WTC11 (cell line): ENCODE measurements around the gene COL4A2. TPM values are rescaled to one million over a fixed set of nuclear protein-coding genes. Genes with fewer than 3 reads are reported as not detected.

Experiments
- ATAC-seq: fragments of 200-7000 bp; cut with Tn5 transposase; 2 replicates; pipeline ENCODE4 v1.10.0; 2021; ENCODE audit warnings: mild to moderate bottlenecking, moderate library complexity
- CTCF ChIA-PET: fragments of 300-600 bp; sonication (Branson Sonifier 250); formaldehyde crosslinking; loops from one replicate; lab custom pipeline; 2021; ENCODE audit warnings: antibody characterized with exemption; lab: Charles Lee
- POLR2A ChIA-PET: fragments of 350-600 bp; sonication (Branson Sonifier 250); formaldehyde crosslinking; loops from one replicate; lab custom pipeline; 2021; ENCODE audit warnings: antibody characterized with exemption; lab: Charles Lee
- DNase-seq: peaks from one replicate; pipeline ENCODE4 v3.0.0; 2021; ENCODE audit warnings: low spot score
- H3K27ac Mint-ChIP-seq: 2 replicates; pipeline ENCODE4 v1.8.0; 2021; ENCODE audit warnings: mixed read lengths
- H3K27me3 Mint-ChIP-seq: 2 replicates; pipeline ENCODE4 v1.8.0; 2021; ENCODE audit warnings: low read depth, mild to moderate bottlenecking, moderate library complexity, mixed read lengths
- H3K36me3 Mint-ChIP-seq: 2 replicates; pipeline ENCODE4 v1.8.0; 2021; ENCODE audit warnings: mixed read lengths
- H3K4me1 Mint-ChIP-seq: 2 replicates; pipeline ENCODE4 v1.8.0; 2022; ENCODE audit warnings: mixed read lengths
- H3K4me3 Mint-ChIP-seq: 2 replicates; pipeline ENCODE4 v1.8.0; 2021; ENCODE audit warnings: mild to moderate bottlenecking, moderate library complexity, mixed read lengths
- H3K9me3 Mint-ChIP-seq: 2 replicates; pipeline ENCODE4 v1.8.0; 2021; ENCODE audit warnings: mixed read lengths
- FOXJ3 ChIP-seq: sonication (generic); formaldehyde crosslinking; IDR thresholded peaks from 2 replicates; pipeline ENCODE4 v1.9.0; 2021; ENCODE audit warnings: missing genetic modification reagents, mild to moderate bottlenecking, borderline replicate concordance
- FOXK1 ChIP-seq: sonication (generic); formaldehyde crosslinking; IDR thresholded peaks from 2 replicates; pipeline ENCODE4 v1.8.0; 2022; ENCODE audit warnings: mild to moderate bottlenecking, moderate library complexity, missing genetic modification reagents
- GABPB1 ChIP-seq: sonication (generic); formaldehyde crosslinking; IDR thresholded peaks from 2 replicates; pipeline ENCODE4 v1.8.1; 2023; ENCODE audit warnings: mild to moderate bottlenecking, missing genetic modification reagents
- GRHL2 ChIP-seq: fragments of 250-450 bp; sonication (Bioruptor Pico); IDR thresholded peaks from 2 replicates; pipeline ENCODE4 v1.8.0; 2022; ENCODE audit warnings: mild to moderate bottlenecking, moderate library complexity; ENCODE audit not compliant: insufficient replicate concordance, severe bottlenecking
- MXD4 ChIP-seq: fragments of 250-450 bp; sonication (Bioruptor Pico); IDR thresholded peaks from 2 replicates; pipeline ENCODE4 v1.8.0; 2021; ENCODE audit warnings: mild to moderate bottlenecking, moderate library complexity, borderline replicate concordance
- MYBL2 ChIP-seq: sonication (generic); formaldehyde crosslinking; IDR thresholded peaks from 2 replicates; pipeline ENCODE4 v1.8.1; 2023; ENCODE audit warnings: mild to moderate bottlenecking, moderate library complexity, missing genetic modification reagents
- NFATC4 ChIP-seq: fragments of 250-450 bp; sonication (Bioruptor Pico); IDR thresholded peaks from 2 replicates; pipeline ENCODE4 v1.9.0; 2021; ENCODE audit warnings: mild to moderate bottlenecking
- NR1H2 ChIP-seq: sonication (generic); formaldehyde crosslinking; IDR thresholded peaks from 2 replicates; pipeline ENCODE4 v1.9.0; 2021; ENCODE audit warnings: mild to moderate bottlenecking, moderate library complexity, missing genetic modification reagents
- OVOL2 ChIP-seq: fragments of 250-450 bp; sonication (Bioruptor Pico); IDR thresholded peaks from 2 replicates; pipeline ENCODE4 v1.9.0; 2021; ENCODE audit warnings: mild to moderate bottlenecking, borderline replicate concordance
- RORB ChIP-seq: fragments of 250-450 bp; sonication (Bioruptor Pico); IDR thresholded peaks from 2 replicates; pipeline ENCODE4 v1.9.0; 2021; ENCODE audit warnings: mild to moderate bottlenecking
- SMAD4 ChIP-seq: sonication (generic); formaldehyde crosslinking; IDR thresholded peaks from 2 replicates; pipeline ENCODE4 v1.8.0; 2022; ENCODE audit warnings: mild to moderate bottlenecking, missing genetic modification reagents
- SOX15 ChIP-seq: fragments of 250-450 bp; sonication (Bioruptor Pico); IDR thresholded peaks from 2 replicates; pipeline ENCODE4 v1.9.0; 2021; ENCODE audit warnings: mild to moderate bottlenecking
- SP1 ChIP-seq: sonication (generic); formaldehyde crosslinking; conservative IDR thresholded peaks from 2 replicates; pipeline ENCODE4 v1.8.1; 2022; ENCODE audit warnings: missing genetic modification reagents
- ZNF671 ChIP-seq: fragments of 250-450 bp; sonication (Bioruptor Pico); IDR thresholded peaks from 2 replicates; pipeline ENCODE4 v1.8.0; 2021; ENCODE audit warnings: mild to moderate bottlenecking
- total RNA-seq: library from RNA; stranded (reverse); gene quantifications from 3 replicates; pipeline ENCODE4 v1.2.3, GENCODE V29; 2021
- TF ChIP-seq, protein P1 (sequence below): sonication (generic); formaldehyde crosslinking; IDR thresholded peaks from 2 replicates; pipeline ENCODE4 v1.8.0; 2023; ENCODE audit warnings: missing genetic modification reagents
- TF ChIP-seq, protein P2 (sequence below): sonication (generic); formaldehyde crosslinking; IDR thresholded peaks from 2 replicates; pipeline ENCODE4 v1.8.0; 2022; ENCODE audit warnings: mild to moderate bottlenecking, missing genetic modification reagents
- TF ChIP-seq, protein P3 (sequence below): fragments of 250-450 bp; sonication (Bioruptor Pico); IDR thresholded peaks from 2 replicates; pipeline ENCODE4 v1.9.0; 2021; ENCODE audit warnings: moderate library complexity, mild to moderate bottlenecking, inconsistent platforms, borderline replicate concordance
- TF ChIP-seq, protein P4 (sequence below): fragments of 250-450 bp; sonication (Bioruptor Pico); IDR thresholded peaks from 2 replicates; pipeline ENCODE4 v1.9.0; 2021; ENCODE audit warnings: mild to moderate bottlenecking
- TF ChIP-seq, protein P5 (sequence below): sonication (generic); formaldehyde crosslinking; IDR thresholded peaks from 2 replicates; pipeline ENCODE4 v1.8.1; 2023; ENCODE audit warnings: mild to moderate bottlenecking, missing genetic modification reagents
- TF ChIP-seq, protein P6 (sequence below): fragments of 250-450 bp; sonication (Bioruptor Pico); IDR thresholded peaks from 2 replicates; pipeline ENCODE4 v1.8.0; 2021; ENCODE audit warnings: mild to moderate bottlenecking
- TF ChIP-seq, protein P7 (sequence below): sonication (generic); formaldehyde crosslinking; IDR thresholded peaks from 2 replicates; pipeline ENCODE4 v1.8.1; 2023; ENCODE audit warnings: mild to moderate bottlenecking, missing genetic modification reagents
- TF ChIP-seq, protein P8 (sequence below): sonication (generic); formaldehyde crosslinking; IDR thresholded peaks from 2 replicates; pipeline ENCODE4 v1.8.1; 2023; ENCODE audit warnings: mild to moderate bottlenecking, moderate library complexity, missing genetic modification reagents
- TF ChIP-seq, protein P9 (sequence below): sonication (generic); formaldehyde crosslinking; IDR thresholded peaks from 2 replicates; pipeline ENCODE4 v1.8.1; 2022; ENCODE audit warnings: mild to moderate bottlenecking, moderate library complexity, missing genetic modification reagents

The COL4A2 gene
- total RNA-seq, 1 experiment from 2014 or later = 109 TPM

DNA sequence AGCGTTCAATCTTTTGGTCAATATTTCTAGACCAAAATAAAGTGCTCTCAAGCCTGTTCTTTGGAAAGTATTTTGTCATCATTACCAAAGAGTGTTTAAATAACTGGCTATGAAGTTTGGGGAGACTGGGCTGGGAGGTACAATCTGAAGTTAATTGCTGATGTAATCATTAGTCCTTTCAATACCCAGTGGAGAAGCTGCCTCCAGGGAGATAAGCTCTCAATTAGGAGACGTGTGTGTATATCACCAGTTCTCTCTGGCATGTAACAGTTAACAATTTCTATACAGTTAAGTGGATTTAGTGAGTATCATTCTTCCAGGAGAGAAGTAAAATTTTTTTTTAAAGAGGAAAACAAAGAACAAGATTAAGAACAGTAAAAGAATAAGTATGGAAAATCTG is 1.5 kb upstream of the COL4A2 start:
- POLR2A ChIA-PET = interaction anchor here (0.6 to 2.5 kb wide), 5 partner anchors 20 to 82 kb away, joined by 3 to 11 read pairs (median 3); no protein-coding TSS in a partner anchor
- H3K27me3 Mint-ChIP-seq = peaks cover 35% of the 10 kb centered on the region
- peak overlapping the region; percentile 75 for H3K4me3 Mint-ChIP-seq
- H3K27ac Mint-ChIP-seq = peak overlapping the region; percentile 27; the same call in 1 of the 2 replicates
- DNase-seq (no peak), ATAC-seq (no peak)
- TF ChIP-seq, protein P1, sequence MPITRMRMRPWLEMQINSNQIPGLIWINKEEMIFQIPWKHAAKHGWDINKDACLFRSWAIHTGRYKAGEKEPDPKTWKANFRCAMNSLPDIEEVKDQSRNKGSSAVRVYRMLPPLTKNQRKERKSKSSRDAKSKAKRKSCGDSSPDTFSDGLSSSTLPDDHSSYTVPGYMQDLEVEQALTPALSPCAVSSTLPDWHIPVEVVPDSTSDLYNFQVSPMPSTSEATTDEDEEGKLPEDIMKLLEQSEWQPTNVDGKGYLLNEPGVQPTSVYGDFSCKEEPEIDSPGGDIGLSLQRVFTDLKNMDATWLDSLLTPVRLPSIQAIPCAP (CRISPR knock-in tag) = no peak
- no peak for TF ChIP-seq NFATC4 (CRISPR knock-in tag)
- no peak for TF ChIP-seq OVOL2 (CRISPR knock-in tag)
- TF ChIP-seq, protein P2, sequence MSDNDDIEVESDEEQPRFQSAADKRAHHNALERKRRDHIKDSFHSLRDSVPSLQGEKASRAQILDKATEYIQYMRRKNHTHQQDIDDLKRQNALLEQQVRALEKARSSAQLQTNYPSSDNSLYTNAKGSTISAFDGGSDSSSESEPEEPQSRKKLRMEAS (CRISPR knock-in tag) = no peak
- TF ChIP-seq GABPB1 = no peak
- no peak for TF ChIP-seq SMAD4 (CRISPR knock-in tag)
- TF ChIP-seq FOXK1 = no peak
- no peak for TF ChIP-seq MYBL2 (CRISPR knock-in tag)
- TF ChIP-seq, protein P3, sequence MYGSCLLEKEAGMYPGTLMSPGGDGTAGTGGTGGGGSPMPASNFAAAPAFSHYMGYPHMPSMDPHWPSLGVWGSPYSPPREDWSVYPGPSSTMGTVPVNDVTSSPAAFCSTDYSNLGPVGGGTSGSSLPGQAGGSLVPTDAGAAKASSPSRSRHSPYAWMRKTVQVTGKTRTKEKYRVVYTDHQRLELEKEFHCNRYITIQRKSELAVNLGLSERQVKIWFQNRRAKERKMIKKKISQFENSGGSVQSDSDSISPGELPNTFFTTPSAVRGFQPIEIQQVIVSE = no peak
- no peak for TF ChIP-seq MXD4 (CRISPR knock-in tag)
- no peaks in the 10 kb centered on the region for H3K9me3 Mint-ChIP-seq
- no peaks in the 10 kb centered on the region for H3K36me3 Mint-ChIP-seq
- peaks cover 41% of the 10 kb centered on the region for H3K4me1 Mint-ChIP-seq
- CTCF ChIA-PET = interaction anchor here (0.7 to 3.8 kb wide), 11 partner anchors 19 to 339 kb away, joined by 3 to 29 read pairs (median 4); partner anchors contain the start of gene RAB20

DNA sequence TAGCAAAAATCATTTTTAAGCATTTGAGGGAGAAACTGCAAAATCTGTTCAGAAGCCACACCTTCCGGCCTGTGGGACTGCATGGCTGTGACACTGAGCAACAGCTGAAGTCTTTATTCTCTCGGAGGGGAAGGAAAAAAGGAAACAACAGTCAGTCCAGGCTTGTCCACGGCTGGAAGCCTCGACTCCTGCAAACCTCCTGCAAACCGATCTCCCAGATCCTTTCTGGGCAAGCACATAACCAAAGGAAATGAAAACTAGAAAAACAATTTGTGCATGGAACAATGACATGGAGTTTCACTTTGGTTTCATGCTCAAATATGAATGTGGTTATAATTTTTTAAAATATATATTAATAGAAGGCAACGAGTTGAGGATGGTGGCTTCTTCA is 1.1 kb upstream of the COL4A2 start:
- no peaks in the 10 kb centered on the region for H3K36me3 Mint-ChIP-seq

More for the DNA sequence above, 1.1 kb upstream of the COL4A2 start:
- TF ChIP-seq, protein P4, sequence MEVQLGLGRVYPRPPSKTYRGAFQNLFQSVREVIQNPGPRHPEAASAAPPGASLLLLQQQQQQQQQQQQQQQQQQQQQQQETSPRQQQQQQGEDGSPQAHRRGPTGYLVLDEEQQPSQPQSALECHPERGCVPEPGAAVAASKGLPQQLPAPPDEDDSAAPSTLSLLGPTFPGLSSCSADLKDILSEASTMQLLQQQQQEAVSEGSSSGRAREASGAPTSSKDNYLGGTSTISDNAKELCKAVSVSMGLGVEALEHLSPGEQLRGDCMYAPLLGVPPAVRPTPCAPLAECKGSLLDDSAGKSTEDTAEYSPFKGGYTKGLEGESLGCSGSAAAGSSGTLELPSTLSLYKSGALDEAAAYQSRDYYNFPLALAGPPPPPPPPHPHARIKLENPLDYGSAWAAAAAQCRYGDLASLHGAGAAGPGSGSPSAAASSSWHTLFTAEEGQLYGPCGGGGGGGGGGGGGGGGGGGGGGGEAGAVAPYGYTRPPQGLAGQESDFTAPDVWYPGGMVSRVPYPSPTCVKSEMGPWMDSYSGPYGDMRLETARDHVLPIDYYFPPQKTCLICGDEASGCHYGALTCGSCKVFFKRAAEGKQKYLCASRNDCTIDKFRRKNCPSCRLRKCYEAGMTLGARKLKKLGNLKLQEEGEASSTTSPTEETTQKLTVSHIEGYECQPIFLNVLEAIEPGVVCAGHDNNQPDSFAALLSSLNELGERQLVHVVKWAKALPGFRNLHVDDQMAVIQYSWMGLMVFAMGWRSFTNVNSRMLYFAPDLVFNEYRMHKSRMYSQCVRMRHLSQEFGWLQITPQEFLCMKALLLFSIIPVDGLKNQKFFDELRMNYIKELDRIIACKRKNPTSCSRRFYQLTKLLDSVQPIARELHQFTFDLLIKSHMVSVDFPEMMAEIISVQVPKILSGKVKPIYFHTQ = no peak
- TF ChIP-seq, protein P5, sequence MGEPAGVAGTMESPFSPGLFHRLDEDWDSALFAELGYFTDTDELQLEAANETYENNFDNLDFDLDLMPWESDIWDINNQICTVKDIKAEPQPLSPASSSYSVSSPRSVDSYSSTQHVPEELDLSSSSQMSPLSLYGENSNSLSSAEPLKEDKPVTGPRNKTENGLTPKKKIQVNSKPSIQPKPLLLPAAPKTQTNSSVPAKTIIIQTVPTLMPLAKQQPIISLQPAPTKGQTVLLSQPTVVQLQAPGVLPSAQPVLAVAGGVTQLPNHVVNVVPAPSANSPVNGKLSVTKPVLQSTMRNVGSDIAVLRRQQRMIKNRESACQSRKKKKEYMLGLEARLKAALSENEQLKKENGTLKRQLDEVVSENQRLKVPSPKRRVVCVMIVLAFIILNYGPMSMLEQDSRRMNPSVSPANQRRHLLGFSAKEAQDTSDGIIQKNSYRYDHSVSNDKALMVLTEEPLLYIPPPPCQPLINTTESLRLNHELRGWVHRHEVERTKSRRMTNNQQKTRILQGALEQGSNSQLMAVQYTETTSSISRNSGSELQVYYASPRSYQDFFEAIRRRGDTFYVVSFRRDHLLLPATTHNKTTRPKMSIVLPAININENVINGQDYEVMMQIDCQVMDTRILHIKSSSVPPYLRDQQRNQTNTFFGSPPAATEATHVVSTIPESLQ = no peak
- TF ChIP-seq ZNF671 (CRISPR knock-in tag) (no peak), FOXJ3 (CRISPR knock-in tag) (no peak), SOX15 (CRISPR knock-in tag) (no peak), NR1H2 (CRISPR knock-in tag) (no peak), GRHL2 (CRISPR knock-in tag) (no peak), RORB (CRISPR knock-in tag) (no peak), SP1 (no peak)
- TF ChIP-seq, protein P6, sequence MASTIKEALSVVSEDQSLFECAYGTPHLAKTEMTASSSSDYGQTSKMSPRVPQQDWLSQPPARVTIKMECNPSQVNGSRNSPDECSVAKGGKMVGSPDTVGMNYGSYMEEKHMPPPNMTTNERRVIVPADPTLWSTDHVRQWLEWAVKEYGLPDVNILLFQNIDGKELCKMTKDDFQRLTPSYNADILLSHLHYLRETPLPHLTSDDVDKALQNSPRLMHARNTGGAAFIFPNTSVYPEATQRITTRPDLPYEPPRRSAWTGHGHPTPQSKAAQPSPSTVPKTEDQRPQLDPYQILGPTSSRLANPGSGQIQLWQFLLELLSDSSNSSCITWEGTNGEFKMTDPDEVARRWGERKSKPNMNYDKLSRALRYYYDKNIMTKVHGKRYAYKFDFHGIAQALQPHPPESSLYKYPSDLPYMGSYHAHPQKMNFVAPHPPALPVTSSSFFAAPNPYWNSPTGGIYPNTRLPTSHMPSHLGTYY (CRISPR knock-in tag) = no peak
- TF ChIP-seq, protein P2 (CRISPR knock-in tag) = no peak
- TF ChIP-seq, protein P7, sequence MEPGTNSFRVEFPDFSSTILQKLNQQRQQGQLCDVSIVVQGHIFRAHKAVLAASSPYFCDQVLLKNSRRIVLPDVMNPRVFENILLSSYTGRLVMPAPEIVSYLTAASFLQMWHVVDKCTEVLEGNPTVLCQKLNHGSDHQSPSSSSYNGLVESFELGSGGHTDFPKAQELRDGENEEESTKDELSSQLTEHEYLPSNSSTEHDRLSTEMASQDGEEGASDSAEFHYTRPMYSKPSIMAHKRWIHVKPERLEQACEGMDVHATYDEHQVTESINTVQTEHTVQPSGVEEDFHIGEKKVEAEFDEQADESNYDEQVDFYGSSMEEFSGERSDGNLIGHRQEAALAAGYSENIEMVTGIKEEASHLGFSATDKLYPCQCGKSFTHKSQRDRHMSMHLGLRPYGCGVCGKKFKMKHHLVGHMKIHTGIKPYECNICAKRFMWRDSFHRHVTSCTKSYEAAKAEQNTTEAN (CRISPR knock-in tag) = no peak
- TF ChIP-seq, protein P8, sequence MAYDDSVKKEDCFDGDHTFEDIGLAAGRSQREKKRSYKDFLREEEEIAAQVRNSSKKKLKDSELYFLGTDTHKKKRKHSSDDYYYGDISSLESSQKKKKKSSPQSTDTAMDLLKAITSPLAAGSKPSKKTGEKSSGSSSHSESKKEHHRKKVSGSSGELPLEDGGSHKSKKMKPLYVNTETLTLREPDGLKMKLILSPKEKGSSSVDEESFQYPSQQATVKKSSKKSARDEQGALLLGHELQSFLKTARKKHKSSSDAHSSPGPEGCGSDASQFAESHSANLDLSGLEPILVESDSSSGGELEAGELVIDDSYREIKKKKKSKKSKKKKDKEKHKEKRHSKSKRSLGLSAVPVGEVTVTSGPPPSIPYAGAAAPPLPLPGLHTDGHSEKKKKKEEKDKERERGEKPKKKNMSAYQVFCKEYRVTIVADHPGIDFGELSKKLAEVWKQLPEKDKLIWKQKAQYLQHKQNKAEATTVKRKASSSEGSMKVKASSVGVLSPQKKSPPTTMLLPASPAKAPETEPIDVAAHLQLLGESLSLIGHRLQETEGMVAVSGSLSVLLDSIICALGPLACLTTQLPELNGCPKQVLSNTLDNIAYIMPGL (CRISPR knock-in tag) = no peak
- TF ChIP-seq, protein P9, sequence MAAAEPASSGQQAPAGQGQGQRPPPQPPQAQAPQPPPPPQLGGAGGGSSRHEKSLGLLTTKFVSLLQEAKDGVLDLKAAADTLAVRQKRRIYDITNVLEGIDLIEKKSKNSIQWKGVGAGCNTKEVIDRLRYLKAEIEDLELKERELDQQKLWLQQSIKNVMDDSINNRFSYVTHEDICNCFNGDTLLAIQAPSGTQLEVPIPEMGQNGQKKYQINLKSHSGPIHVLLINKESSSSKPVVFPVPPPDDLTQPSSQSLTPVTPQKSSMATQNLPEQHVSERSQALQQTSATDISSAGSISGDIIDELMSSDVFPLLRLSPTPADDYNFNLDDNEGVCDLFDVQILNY = no peak
- H3K27ac Mint-ChIP-seq = no peak overlapping the region; the same call in 1 of the 2 replicates
- ATAC-seq (no peak), DNase-seq (no peak)
- ChIA-PET POLR2A (interaction anchor here (0.9 to 2.5 kb wide), 6 partner anchors 19 to 57 kb away, joined by 3 to 11 read pairs (median 3); no protein-coding TSS in a partner anchor), CTCF (interaction anchor here (1.0 to 3.8 kb wide), 10 partner anchors 18 to 255 kb away, joined by 3 to 29 read pairs (median 4); partner anchors contain the start of gene RAB20)
- peak overlapping the region; percentile 75 for H3K4me3 Mint-ChIP-seq
- no peaks in the 10 kb centered on the region for H3K9me3 Mint-ChIP-seq
- peaks cover 35% of the 10 kb centered on the region for H3K27me3 Mint-ChIP-seq
- peaks cover 41% of the 10 kb centered on the region for H3K4me1 Mint-ChIP-seq
